ENCODE measurements around the gene AHRR.
"Not testable (repeated sequence)": the region's sequence is repeated elsewhere in the genome, so short reads cannot be mapped to it uniquely, and the experiment has no call there.

The AHRR gene

DNA sequence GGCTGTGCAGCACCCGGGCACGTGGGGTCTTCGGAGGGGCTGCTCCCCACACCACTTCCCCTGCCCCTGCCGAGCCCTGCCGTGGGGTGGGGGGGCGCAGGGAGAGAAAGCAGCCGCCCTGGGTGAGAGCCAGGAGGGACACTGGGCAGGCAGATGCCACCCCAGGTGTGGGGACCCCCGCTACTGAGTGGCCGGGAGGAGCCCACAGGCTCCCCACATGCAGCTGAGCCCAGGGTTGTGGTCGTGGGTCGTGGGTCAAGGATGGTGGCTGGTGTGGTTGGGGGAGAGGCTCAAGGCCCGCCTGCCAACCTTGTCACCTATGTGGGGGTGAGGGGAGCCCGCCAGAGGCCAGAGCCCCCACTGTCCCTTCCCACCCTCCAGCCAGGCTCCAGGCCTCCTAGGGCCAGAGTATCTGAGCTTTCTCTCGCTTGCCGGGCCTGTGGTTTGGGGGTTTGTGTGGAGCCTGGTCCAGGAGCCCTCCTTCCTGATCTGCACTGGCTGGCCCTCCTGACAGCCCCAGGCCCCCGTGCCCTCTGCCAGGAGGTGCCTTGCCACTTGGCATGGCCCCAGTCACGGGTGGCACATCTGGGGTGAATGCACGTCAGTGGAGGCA, 157.0 kb downstream of the AHRR start:
- no peak for DNase-seq

GRCh38 chr5:478982-479535, 157.5 kb downstream of the AHRR start:
- no peak for DNase-seq

DNA sequence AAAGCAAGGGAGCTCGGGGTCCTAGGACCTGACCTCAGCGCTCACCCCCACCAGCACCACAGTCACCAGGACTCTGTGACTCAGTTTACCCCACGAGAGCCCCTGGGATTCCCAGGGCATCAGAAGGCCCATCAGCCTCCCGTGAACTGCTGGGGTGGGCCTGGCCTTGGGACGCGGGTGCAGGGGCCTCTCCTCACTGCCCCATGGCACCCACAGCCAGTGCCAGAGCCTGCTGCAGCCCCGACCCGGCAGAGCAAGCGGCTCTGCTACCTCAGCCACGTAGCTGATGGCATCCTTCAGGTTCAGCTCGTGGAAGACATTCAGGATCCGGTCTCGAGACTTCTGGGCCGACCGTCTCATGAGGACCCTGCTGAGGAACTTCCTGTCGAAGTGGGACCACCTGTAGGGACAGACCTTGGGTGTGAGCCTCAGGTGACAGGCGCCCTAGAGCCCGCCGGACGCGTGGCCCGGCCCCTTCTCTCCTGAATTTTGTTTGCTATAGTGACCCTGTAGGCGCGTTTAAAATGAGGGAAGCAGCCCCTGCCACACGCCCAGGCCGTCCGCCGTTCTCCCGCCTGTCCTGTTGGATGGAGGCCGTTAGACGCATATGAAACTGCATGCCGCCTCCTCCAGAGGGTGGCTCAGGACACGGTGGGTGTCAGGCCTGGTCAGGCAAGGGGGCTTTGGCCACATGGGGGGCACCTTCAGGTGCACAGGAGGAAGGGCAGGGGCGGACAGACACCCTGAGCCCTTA, 158.2 kb downstream of the AHRR start:
- DNase-seq = no peak

- no peak for DNase-seq
These were observed 159.8 kb downstream of the AHRR start for GRCh38 chr5:481347-481746.

DNA sequence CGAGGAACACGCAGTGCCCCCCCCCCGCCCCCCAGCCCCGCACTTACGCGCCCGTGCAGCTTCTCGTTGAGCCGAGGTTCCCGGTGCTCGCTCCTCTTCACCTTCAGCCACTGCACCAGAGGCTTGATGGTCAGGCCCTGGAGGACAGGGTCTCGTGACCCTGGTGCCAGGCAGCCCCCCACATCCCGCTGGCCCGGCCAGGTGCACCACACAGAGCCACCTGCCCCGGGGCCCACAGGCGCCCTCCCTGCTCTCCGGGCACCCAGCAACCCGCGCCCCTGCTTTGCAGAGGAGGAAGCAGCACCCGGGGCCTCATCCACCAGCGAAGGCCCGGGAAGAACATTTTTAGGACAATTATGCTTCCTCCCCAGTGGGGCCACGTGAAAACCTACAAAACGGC, 160.5 kb downstream of the AHRR start:
- DNase-seq = no peak

- DNase-seq = no peak
These were observed 161.0 kb downstream of the AHRR start for GRCh38 chr5:482506-482905.

DNA sequence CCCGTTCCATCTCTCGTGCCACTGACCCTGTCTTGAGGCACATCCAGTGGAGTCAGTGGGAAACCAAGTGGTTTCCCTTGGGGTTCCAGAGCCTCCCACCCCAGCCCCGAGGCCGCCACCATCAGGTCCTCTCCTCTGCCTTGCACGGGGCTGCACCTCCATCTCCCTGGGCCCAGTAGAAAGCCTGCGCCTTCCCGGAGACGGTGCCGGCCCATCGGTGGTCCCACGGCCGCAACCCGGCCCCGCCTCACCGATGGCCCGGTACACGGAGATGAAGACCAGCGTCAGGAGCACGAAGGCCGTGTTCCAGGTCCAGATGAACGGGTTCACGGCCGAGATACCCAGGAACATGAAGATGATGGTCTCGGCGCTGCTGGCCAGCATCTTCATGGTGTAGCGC, 161.5 kb downstream of the AHRR start:
- no peak for DNase-seq

DNA sequence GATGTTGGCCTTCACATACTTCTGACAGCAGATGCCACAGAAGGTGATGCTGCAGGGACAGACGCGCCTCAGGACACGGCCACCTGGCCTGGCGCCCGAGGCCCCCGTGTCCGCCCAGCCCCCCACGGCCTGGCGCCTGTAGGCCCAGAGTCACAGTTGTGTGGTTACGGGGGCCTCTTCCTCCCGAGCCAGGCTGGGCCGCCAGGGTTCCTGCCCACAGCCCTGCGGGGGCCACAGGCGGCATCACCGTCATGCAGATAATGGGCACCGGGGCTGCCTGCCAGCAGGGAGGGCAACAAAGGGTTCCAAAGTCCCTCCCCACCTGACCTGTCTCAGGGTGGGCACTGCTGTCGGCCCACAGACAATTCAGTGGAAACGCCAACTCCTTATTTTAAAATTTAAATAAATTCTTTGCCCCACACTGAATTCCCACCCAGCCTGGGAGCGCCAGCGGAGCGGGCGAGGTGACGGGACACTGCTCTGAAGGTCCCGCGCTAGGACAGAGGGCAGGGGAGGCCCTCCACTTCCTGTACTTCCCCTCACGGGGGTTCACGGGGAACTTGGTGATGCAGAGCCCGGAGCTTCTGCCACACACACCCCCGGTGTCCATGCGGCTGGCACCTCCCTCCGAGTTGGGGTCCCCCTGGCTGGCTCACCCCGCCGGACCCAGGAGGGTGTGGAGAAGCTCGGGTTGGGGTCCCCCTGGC, 162.1 kb downstream of the AHRR start:
- DNase-seq = no peak

GRCh38 chr5:484556-484955, 163.0 kb downstream of the AHRR start:
- no peak for DNase-seq

DNA sequence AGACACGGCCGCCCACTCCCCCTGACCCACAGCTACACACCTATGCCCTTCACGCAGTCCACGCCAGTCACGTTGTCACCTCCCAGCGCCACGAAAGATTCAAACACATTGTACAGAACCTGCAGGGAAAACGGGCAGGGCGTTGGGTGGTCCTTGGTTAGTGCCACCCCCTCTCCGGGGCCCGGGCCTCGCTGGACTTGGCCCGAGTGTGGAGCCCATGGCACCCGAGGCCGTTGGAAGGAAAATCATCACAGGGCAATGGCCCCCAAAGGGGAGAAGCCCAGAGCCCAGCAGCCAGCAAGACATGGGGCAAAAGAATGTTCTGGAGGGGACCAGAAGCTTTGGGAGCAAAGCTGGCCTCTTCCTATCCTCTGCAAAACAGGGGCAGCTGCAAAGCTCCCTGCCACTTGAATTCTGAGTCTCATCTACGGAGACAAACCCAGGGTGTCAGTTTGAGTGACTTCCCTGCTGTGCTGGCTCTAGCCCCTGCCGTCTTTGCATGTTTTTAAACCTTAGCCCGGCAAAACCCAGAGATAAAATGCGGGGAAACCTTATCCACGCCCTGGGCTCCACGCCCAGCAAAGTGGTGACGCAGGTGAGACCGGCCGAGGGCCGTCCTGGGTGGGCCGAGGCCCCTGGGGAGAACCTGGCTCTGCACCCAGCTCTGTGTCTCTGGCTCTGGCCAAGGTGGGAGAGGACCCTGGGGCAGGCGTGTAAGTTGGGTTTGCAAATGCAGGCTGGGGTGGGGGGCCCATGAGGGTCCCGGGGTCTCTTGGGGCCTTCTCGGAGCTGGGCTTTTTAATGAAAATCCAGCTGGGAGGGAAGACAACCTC, 163.8 kb downstream of the AHRR start:
- no peak for DNase-seq

GRCh38 chr5:485946-486491, 164.5 kb downstream of the AHRR start:
- DNase-seq = no peak

GRCh38 chr5:486597-486996, 165.1 kb downstream of the AHRR start:
- DNase-seq = not testable (repeated sequence)

All from eye (tissue), 1 donor.